ENCODE measurements around the gene NPB.

DNA sequence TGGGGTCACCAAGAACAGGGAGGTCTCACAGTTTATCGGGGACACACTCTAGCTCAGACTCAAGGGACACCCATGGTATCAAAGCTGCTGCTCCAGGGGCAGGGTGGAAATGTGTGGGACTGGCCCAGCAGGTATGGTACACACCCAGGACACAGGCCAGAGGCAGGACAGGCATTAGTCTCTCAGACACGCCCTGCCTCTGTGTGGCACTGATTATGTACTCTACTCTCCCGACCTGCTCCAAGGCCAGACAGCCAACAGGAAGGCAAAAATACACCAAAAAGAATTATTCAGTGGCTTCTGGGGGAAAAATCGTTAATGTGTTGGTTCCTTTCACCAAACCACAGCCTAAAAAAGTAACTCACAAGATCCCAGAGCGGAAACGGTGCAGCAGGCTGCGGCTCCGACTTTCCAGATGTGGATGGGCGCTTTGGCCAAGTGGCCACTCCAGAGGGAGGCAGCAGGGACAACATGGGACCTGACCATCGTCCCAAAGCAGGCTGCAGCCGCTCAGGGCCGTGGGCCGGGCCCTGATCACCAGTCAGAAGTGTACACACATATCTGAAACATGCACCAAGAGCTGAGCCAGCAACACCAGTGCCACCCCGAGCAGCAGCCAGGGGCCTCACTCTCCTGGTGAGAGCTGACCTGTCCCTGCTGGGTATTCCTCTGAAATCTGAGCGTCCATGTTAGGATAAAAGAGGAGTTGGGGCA is 17.0 kb downstream of the NPB start:
- TF ChIP-seq, protein P1, sequence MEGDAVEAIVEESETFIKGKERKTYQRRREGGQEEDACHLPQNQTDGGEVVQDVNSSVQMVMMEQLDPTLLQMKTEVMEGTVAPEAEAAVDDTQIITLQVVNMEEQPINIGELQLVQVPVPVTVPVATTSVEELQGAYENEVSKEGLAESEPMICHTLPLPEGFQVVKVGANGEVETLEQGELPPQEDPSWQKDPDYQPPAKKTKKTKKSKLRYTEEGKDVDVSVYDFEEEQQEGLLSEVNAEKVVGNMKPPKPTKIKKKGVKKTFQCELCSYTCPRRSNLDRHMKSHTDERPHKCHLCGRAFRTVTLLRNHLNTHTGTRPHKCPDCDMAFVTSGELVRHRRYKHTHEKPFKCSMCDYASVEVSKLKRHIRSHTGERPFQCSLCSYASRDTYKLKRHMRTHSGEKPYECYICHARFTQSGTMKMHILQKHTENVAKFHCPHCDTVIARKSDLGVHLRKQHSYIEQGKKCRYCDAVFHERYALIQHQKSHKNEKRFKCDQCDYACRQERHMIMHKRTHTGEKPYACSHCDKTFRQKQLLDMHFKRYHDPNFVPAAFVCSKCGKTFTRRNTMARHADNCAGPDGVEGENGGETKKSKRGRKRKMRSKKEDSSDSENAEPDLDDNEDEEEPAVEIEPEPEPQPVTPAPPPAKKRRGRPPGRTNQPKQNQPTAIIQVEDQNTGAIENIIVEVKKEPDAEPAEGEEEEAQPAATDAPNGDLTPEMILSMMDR (IDR thresholded peaks at IDR 0.05): no peak
- no peak for TF ChIP-seq EP300 (IDR thresholded peaks at IDR 0.05)
